ENCODE data around the gene ZNG1C.
"Not testable (repeated sequence)": the region's sequence is repeated elsewhere in the genome, so short reads cannot be mapped to it uniquely, and the experiment has no call there.

The ZNG1C gene

GRCh38 chr9:68342265-68343025 lies 100.7 kb downstream of the ZNG1C start:
- not testable (repeated sequence) for DNase-seq (ENCODE audit: low read depth in 2 of 2)

- DNase-seq (ENCODE audit: low read depth in 2 of 2): not testable (repeated sequence)
These were observed 101.5 kb downstream of the ZNG1C start for GRCh38 chr9:68343242-68343641.

- not testable (repeated sequence) for DNase-seq (ENCODE audit: low read depth in 2 of 2)
These were observed 102.2 kb downstream of the ZNG1C start for GRCh38 chr9:68343992-68344391.

Measured in stimulated activated CD8-positive, alpha-beta memory T cell treated with anti-CD3 and anti-CD28 coated beads, Interleukin-7, amount 100 ng/mL, for 4 hours (primary cell).